ENCODE data around the gene ADARB2. TPM values are rescaled to one million over a fixed set of nuclear protein-coding genes. Genes with fewer than 3 reads are reported as not detected.

ADARB2 gene
- total RNA-seq, 4 donors from 2014 or later, result 2.3 to 3.7 (median 2.6) TPM

- no peak for TF ChIP-seq CTCF (IDR thresholded peaks at IDR 0.05)
- no peak for TF ChIP-seq POLR2A (IDR thresholded peaks at IDR 0.05; ENCODE audit: low read depth)
- DNase-seq (ENCODE audit: extremely low spot score), result peak; percentile 53
- Histone ChIP-seq H3K4me1 (no peaks in the 10 kb centered on the region), H3K36me3 (no peaks in the 10 kb centered on the region), H3K27ac (replicated peaks in 1 of 4) (no peak overlapping the region), H3K27me3 (peaks cover 0 to 48% (median 0%) of the 10 kb centered on the region in 4 donors), H3K4me3 (no peak overlapping the region), H3K9me3 (no peaks in the 10 kb centered on the region)
- intact Hi-C loops (cut with DNase I), result no loop called here
- 94% methylated on average over 10 of the region's 11 CpGs for WGBS
Measured at GRCh38 chr10:1410032-1410431, 327.3 kb downstream of the ADARB2 start.

- Histone ChIP-seq H3K9me3 (no peaks in the 10 kb centered on the region), H3K27me3 (peaks cover 0 to 47% (median 0%) of the 10 kb centered on the region in 4 donors), H3K27ac (replicated peaks in 1 of 4) (no peak overlapping the region), H3K36me3 (no peaks in the 10 kb centered on the region), H3K4me3 (no peak overlapping the region), H3K4me1 (no peaks in the 10 kb centered on the region)
- no peak for TF ChIP-seq POLR2A (IDR thresholded peaks at IDR 0.05; ENCODE audit: low read depth)
- no peak for TF ChIP-seq CTCF (IDR thresholded peaks at IDR 0.05)
- TF ChIP-seq EP300 (IDR thresholded peaks at IDR 0.05), result no peak
- TF ChIP-seq POLR2AphosphoS5 (IDR thresholded peaks at IDR 0.05), result no peak
- intact Hi-C loops (cut with DNase I), result no loop called here
- no peak for DNase-seq (ENCODE audit: extremely low spot score)
- 84% methylated on average over 16 of the region's 16 CpGs for WGBS
Measured at GRCh38 chr10:1409392-1409791, 327.9 kb downstream of the ADARB2 start.

- WGBS, result 93% methylated on average over 21 of the region's 26 CpGs
- no peak overlapping the region for H3K27ac ChIP-seq (replicated peaks in 1 of 4)
- H3K4me3 ChIP-seq, result no peak overlapping the region
- DNase-seq (ENCODE audit: extremely low spot score), result peak; percentile 91
- no peaks in the 10 kb centered on the region for H3K9me3 ChIP-seq
- intact Hi-C loops (cut with DNase I), result no loop called here
- no peaks in the 10 kb centered on the region for H3K4me1 ChIP-seq
- peaks cover 0 to 47% (median 0%) of the 10 kb centered on the region in 4 donors for H3K27me3 ChIP-seq
- no peaks in the 10 kb centered on the region for H3K36me3 ChIP-seq
- TF ChIP-seq EP300 (IDR thresholded peaks at IDR 0.05), result no peak
- no peak for TF ChIP-seq POLR2AphosphoS5 (IDR thresholded peaks at IDR 0.05)
- no peak for TF ChIP-seq CTCF (IDR thresholded peaks at IDR 0.05)
- no peak for TF ChIP-seq POLR2A (IDR thresholded peaks at IDR 0.05; ENCODE audit: low read depth)
Measured at GRCh38 chr10:1408651-1409367, 328.5 kb downstream of the ADARB2 start.

- no peaks in the 10 kb centered on the region for H3K36me3 ChIP-seq
- peak; percentile 86 for DNase-seq (ENCODE audit: extremely low spot score)
- peaks cover 0 to 46% (median 0%) of the 10 kb centered on the region in 4 donors for H3K27me3 ChIP-seq
- H3K9me3 ChIP-seq, result no peaks in the 10 kb centered on the region
- no peak overlapping the region for H3K27ac ChIP-seq (replicated peaks in 1 of 4)
- 77% methylated on average over 21 of the region's 25 CpGs for WGBS
- no peak for TF ChIP-seq POLR2A (IDR thresholded peaks at IDR 0.05; ENCODE audit: low read depth)
- no peaks in the 10 kb centered on the region for H3K4me1 ChIP-seq
- H3K4me3 ChIP-seq, result no peak overlapping the region
- intact Hi-C loops (cut with DNase I), result no loop called here
Measured at GRCh38 chr10:1406967-1407945, 330.1 kb downstream of the ADARB2 start.

Measured in esophagus muscularis mucosa (tissue), 4 donors.